NCI-H187 (cell line): ENCODE data around the gene GRAMD1B.

Experiments
- DNase-seq, 2 experiments: peaks; one replicate each; lab custom pipeline; 2025; lab: John Stamatoyannopoulos, UW

Gene GRAMD1B

DNA sequence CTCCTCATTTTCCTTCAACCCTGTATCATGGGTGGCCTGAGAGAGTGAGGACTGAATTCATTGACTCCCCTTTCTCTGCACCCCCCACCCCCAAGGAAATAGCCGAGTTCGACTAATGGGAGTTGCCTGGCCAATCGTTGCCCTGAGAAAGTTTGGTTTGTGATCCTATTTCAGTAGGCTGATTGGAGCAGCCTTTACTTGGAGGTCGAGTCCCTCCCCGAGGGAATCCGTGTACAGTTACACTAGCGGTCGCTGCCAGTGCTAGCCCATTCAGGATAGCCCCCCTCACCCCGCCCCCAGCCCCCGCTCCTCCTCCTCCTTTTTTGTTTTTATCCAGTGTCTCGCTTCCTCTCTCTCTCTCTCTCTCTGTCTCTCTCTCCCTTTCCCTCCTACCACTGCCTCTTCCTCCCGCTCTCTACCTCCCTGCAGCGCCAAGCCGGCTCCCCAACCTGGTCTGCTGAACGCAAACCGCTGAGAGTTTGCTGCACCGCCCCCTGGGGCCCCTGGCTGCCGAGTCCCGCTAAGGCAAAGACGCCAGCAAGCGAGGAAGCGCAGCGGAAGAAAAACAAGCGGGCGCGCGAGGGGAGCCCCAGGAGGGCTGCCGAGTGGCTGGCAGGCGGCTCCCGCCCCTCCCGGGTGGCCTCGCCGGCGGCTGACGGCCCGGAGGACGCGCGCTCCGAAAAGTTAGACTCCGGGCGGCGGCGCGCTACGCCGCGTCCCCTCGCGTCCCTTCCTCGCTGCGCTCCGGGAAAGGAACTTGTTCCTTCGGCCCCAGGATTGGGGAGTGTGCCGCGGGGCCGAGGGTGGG lies at the start of gene GRAMD1B:
Gene GRAMD1B, plus strand, starts transcription at position 357 of the 808 bp plus-strand sequence. CDS start 524 bp downstream, outside the sequence.
- DNase-seq: no peak

DNA sequence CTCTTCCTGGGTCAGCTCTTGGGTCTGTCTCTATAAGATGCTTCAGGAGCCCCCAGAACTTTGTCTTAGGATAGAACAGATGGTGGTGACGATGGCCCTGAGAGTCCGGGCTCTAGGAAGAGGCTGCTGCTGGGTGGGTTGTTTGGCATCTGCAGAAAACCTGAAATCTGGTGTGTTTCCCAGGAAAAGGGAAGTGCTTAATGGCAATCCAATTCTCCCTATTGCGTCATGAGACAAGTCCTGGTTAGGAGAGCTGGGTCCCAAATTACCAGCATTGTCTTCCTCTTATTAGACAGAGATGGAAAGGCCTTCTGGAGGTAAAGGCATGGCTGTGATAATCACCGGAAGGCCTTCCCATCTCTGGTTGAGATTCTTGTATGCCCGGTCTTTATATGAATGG lies 48.9 kb upstream of the GRAMD1B start:
- no peak for DNase-seq

DNA sequence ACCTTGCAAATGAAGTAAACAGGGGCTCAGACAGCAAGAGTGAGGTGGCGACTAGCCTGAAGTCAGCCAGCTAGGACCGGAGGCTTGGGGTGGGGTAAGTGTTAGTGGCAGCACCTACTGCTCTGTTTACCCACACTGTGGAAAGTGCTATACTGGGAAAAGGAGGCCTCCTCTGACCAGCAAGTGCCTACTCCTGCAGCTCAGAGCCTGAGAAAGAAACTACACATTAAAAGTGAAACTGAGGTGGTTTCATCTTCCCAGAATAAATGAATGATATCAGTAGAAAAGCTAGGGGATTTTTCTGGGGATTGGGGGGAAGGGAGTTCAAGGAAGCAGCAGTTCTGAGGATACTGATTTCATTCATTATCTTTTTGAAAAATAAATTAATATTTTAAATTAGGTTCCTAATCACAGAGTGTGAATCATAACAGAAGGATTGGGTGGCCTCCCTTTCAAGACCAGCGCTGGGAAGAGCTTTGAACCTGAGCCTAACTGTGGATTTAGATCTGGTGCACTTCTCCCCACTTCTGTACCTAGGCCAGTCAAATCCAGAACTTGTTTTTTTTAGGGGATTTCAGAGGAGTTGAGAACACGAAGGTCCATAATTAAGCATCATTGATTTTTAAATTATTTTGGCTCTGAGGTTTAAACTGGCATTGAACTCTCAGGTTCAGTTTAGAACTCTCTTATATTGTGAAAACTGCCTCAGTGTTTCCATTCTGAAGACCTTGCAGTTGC lies 48.1 kb upstream of the GRAMD1B start:
- DNase-seq: no peak

DNA sequence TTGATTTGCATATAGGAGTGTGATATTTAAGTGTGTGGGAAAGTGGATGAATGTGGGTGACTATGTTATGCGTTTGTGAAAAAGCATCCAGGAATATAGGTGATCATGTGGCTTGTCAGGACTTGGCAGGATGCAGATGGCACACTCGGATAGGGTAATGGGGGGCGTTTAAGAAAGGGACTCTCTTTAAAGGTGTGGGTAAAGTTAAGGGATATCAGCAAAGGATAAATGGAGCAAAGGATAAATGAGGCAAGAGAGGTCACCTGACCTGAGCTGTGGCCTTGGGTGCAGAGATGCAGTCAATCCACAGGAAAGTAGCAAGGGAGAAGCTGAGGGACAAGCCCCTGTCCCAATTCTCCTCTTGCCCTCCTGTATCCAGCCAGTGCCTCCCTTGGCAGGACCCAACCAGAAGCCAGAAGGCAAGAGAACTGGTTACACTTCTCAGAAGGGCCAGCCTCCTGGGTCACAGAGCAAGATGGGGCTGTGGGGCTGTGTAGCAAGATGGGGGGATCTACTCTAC lies 47.5 kb upstream of the GRAMD1B start:
- no peak for DNase-seq

DNA sequence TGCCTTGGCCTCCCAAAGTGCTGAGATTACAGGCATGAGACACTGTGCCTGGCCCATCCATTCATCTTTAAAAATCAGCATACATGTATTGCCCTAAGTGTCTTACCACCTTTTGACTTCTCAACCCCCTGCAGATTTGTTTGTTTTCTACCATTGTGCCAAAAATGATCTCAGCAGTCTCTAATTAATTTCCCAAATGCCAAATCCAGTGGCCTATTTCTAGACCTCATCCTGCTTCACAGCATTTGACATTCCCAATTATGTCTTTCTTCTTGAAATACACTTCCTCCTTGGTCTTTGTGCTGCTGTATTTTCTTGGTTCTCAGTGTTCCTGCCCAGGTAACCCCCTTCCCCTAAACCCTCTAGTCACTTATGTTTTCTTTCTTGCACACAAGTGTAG lies 46.0 kb upstream of the GRAMD1B start:
- DNase-seq: no peak

DNA sequence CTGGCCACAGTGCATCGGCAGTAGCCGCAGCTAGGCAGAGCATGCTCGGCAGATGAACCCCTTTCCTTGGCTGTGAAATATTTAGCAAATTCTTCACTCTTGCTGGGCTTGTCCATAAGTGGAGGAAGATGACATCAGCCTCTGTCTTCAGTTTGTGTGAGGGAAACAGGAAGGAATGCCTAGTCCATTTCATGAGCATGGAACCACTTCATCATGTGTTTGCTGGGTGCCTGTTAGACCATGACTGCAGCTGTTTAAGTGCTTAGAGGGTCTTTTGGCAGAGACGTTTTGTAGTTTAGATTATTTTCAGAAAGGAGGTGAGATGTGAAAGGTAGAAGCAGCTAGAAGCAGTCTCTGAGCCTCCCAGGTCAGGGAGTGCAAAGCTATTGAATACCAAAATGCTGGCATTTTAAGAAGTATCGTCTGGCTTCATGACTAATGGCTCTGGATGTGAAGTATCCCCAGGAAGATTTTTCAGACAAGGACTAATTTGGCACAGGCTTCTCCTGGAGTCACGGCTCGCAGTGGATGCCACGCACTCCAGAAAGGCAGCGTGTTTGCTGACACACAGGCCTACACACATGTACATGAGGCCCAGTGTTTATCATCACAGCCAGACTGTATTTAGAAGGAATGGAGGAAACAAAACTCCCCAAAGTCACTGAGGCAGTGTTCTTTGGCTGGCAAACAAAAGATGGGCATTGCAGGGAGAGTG lies 43.1 kb upstream of the GRAMD1B start:
- no peak for DNase-seq

DNA sequence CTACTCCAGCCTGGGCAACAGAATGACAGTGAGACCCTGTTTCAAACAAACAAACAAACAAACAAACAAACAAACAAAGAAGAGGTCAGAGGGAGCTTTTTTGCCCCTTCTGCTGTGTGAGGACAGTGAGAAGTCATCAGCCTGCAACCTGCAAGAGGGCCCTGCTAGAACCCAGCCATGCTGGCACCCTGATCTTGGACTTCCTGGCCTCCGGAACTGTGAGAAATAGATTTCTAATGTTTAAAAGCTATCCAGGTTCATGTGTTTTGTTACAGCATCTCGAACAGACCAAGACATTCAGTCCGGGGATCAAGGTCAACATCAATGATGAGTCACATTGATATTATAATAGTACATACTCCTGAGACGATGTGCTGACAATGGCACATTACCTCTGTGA lies 41.4 kb upstream of the GRAMD1B start:
- no peak for DNase-seq

DNA sequence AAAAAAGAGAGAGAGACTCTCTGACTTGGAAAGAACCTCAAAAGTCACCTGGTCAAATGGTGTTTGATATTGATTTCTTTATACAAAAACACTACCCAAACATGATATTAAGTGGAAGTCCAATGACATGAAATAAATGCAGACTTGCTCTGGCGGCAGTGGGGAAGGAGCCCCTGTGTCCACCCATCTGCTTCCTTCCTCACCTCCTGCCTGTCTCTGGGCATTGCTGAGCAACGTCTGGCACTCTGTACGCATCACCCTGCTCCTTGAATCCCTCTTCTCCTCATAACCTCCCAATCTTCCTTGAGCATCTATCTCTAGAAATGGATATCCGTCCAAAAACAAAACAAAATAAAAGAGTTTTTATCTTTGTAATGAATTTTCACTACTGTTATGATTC lies 39.9 kb upstream of the GRAMD1B start:
- no peak for DNase-seq

DNA sequence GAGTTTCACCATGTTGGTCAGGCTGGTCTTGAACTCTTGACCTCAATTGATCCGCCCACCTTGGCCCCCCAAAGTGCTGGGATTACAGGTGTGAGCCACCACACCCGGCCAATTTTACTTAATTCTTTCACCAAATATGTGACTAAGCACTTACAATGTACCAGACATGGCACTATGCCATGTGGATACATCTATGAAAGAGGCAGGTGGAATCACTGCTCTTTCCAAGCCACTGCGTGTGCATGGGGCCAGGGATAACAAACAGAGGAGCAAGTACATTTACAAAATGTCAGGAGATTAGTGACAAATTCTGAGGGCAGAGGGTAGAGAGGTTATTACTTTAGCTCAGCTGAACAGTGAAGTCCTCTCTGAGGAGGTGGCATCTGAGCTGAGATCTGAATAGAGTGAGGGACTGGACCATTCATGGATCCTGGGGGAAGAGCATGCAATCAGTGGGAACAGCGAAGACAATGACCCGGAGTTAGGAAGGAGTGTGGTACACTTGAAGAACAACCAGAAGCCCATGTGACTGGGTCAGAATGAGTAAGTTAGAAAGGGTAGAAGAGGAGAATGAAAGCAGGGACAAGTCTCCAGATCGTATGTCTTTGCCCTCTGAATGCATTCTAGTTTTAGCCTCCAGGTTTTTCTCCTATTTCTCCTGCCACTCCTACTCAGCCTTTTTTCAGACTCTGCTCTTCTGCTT lies 38.3 kb upstream of the GRAMD1B start:
- DNase-seq: no peak

DNA sequence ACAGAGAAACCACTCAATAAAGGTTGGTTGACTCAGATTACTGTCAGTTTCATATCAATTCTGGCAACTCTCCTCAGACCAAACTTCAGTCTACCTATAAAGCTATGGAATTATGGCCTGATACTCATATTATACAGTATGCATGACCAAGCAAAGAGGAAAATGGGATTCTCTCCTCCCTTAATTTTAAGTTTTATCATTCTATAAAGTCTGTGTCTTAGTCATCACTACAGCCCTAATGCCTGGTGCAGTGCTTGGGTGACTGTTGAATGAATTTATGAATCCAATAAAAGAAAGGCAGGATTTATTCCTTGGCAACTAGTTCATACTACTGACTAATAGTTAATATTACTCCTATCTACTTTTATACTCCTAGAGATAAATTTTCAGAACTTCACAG lies 37.6 kb upstream of the GRAMD1B start:
- DNase-seq: no peak

DNA sequence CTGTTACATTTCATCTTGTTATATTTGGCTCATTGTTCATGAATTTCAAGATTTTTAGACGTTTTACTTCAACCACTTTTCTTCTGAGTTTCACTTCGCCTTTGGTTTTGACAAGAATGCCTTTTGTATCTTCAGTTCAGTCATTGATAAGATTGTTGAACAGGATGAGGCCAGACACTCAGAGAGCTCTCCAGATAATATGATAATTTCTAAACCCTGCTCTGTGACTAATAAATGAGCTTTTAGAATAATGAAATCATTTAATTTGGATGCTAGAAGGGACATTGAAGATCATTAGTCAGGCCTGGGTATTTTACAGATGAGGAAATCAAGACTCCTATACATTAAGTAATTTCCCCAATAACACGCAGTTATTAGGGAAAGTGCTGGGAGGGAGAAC lies 37.2 kb upstream of the GRAMD1B start:
- DNase-seq: no peak

DNA sequence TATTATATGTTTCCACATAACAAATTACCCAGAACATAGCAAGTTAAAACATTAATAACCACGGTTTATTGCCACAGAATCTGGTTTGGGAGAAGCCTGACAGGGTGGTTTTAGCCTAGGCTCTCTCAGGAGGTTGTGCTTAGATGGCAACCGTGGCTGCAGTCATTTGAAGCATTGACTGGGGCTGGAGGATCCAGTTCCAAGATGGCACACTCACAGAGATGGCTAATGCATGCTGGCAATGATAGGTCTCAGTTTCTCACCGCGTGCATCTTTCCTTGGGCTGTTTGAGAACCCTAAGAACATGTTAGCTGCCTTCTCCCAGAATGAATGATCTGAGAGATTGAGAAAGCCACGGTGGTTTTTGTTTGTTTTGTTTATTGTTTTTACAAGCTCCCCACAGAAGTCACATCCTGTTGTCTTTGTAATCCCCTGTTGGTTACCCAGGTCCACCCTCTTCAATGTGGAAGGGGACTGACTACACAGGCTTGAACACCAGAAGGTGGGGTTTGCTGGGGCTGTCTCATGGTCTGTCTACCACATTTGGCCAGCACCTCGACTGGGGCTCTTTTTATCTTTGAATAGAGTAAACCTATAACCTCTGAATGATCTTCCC lies 36.6 kb upstream of the GRAMD1B start:
- DNase-seq: no peak

DNA sequence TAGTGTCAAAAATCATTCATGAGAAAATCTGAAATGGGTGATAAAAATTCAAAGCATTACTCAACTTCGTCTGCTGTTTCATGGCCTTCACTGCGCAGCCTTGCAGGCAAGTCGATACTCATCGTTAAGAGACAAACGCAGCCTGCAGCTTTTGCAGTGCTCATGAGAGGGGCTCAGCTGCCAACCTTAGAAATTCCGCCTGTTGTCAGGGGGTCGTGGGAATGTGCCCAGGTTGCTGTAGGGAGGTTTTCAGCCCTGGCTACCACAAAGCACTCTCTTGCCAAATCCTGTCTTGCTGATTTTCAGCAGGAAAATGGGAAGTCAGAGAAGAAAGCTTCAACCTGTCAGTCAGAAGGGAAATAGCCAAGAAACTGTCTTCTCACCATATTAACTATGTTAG lies 25.4 kb upstream of the GRAMD1B start:
- DNase-seq: no peak

DNA sequence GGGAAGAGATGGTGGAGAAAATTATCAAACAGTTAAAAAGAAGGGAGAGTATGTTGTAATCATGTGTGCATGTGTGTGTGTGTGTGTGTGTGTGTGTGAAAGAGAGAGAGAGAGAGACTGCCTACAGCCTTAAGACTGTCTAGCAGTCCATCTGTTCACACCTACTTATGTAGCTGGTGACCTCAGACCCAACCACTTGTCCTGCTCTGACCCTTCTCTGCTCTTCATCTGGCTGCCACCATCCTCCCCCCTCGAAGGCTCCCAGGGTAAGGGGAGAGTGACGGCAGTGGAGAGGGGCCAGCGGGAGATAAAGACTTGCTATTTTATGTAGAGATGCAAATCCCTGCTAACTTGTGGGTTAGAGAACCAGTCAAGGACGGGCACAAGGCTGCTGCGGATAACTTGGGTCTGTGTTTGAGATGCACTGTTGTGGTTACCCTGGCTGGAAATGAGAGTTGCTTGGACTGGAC lies 24.9 kb upstream of the GRAMD1B start:
- DNase-seq: no peak

DNA sequence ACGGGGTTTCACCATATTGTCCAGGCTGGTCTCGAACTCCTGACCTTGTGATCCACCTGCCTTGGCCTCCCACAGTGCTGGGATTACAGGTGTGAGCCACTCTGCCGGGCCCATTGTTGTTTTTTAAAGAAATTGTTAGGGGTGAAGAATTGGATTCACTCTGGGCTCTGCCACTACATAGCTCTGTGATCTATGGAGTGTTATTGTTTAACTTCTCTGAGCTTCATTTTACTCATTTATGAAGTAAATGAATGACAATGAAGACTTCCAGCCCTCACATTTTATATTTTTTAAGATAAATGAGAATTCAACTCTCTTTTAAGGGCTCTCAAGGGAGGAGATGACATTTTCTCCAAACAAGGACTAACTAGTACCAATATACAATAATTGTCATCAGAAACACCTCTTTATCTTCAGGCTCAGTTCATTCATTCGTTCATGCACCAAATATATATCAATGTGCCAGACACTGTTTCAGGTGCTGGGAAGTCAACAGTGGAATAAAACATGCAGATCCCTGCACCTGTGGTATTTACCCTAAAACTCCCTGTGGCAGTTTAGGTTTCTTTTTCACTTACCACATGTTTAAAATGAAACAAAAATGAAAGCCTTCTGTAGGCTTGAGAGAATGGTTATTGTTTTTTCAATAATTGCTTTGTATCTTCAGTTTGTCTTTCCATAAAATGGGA lies 23.5 kb upstream of the GRAMD1B start:
- no peak for DNase-seq

DNA sequence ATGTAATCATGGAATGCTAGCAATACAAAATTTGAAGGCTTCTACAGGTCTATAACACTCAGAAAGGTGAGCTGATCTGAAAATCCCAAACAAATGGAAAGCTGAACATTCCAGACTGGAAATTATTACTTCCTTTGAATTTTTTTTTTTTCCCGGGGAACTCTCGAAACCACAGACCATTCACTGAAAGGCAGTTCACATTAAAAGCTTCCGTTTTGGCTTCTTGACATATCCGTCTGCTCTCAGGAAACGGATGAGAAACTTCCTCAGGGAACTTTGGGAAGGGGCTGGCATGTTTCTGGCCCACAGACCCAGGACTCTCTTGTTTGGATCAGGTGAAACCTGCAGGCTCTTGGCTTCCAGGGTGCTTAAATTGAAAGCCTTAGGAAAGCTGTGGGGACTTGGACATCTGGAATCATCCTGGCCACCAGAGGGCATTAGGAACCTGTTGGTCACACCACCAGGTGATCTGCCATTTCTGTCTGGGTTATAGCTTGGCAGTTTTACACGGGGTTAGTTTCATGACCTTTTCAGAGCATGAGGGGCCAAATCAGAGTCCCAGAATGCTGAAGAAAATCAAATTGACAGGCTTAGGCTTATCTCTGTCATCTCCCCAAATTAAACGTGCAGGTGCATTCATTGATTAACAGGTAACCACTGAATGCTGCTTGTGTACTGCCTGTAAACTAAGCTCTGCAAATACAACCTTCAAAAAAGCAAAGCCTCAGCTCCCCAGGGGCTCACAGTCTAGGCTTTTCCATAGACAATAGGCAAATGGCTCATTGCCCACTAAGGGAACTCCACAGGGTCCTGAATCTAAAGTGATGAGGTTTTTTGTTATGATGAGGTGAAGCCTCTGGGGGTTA lies 22.7 kb upstream of the GRAMD1B start:
- DNase-seq: peak; percentile 70 to 72

DNA sequence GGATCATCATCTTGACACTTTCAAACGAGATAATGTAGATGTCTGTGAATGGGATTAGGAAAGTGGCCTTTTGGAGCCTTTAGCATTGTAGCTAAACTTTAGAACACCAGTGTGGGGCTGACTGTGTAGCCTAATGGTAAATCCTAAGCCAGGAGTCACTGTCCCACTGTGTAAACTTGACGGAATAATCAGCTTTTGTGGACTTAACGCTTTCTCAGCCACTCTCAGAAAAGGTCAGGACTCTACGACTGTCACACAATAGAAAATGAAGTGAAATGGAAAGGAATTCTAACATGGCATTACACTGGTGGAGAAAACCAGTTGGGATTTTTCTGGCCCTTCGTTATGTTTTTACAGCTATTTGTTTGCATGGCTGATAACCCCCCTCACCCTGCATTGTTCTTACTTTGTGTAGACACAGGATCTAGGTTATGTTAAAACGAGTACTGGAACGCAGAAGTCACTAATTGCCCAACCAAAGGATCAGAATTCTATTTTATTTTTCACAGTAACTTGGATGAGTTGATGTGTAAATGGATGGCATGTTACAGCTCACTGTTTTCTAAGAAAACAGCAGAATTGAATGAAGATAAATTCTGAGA lies 22.0 kb upstream of the GRAMD1B start:
- no peak for DNase-seq

DNA sequence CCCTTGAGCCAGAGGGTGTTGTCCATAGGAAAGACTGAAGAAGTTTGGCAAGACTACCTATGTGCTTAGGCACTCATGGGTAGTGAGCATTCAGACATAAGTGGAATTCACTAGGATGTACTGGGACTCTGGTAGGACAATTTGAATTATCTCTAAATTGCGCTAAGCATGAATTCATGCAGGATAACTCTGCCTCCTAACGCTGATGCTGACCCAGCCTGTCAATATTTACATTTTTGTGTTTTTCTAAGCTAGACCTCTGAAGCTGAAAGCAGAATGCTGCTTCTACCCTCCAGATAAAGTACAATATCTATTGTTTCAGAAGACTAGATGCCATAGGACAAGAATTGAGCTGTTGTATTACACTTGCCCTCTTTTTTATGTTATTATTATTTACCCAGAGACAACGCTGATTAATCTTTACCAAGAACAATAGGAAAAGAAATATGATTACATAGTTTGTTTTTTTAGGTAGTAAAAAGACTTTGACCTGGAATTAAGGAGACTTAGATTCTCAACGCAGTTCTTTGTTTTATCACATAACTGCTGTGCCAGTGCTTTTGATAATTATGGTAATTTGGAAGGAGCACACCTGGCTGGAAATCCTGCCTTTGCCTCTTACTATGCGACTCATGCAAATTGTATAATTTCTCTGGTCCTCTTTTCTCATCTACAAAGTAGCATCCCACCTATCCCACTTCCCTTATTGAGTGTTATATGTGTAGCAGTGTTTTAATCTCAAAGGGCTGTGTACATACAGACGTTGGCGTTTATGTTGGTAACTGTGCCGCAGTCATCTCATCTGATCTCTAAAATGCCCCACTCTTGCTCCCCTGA lies 21.2 kb upstream of the GRAMD1B start:
- no peak for DNase-seq
